ENCODE data around the gene SWI5.

The SWI5 gene

GRCh38 chr9:128280084-128280622, 4.1 kb downstream of the SWI5 start:
- no peak for DNase-seq

- DNase-seq = no peak
Measured at GRCh38 chr9:128282500-128282899, 6.4 kb downstream of the SWI5 start.

DNA sequence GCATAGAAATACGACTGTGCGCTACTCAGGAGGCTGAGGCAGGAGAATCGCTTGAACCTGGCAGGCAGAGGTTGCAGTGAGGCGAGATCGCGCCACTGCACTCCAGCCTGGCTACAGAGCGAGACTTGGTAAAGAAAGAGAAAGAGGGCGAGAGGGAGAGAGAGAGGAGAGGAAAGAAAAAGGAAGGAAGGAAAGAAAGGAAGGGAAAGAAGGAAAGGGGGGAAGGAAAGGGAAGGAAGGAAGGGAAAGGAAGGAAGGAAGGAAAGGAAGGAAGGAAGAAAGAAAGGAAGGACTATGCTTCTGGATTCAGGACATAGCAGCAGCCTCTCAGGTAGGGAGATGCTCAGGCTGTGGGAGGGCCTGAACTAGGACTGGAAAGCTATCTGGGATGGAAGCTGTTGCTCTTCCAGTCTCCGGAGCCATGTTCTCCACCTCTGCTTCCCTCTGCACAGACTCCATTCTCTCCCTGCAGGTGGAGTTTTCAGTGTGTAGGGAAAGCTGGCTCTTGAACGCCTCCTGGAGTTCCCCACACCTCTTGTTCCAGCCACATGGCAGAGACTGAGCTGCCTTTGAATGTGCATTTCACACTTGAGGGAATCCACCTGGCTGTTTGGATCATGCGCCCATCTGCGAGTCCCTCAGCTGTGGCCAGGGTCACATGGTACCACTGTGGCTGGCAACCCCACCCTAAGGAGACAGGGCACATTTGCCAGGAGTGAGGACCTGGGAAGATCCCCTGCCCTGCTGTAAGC, 9.1 kb downstream of the SWI5 start:
- no peak for DNase-seq

DNA sequence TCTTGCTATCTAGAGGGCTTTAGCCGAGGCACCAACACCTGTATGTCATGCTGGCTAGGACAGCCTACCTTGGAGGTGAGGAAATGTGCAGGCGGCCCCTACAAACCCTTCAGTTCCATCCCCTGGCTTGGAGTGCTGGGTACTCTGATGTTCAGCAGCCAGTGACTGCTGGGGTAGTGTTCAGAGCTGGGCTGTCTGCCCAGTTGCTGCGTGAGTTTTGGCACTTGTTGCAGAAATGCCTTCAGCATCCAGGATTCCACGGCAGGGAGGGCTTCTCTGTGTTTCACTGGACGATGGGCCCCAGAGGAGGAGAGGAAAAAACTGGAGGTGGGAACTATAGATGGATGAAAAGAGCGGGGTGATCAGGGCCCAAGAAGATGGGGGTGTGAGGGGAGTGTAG, 10.4 kb downstream of the SWI5 start:
- no peak for DNase-seq

GRCh38 chr9:128288273-128289004, 12.4 kb downstream of the SWI5 start:
- DNase-seq = no peak

DNA sequence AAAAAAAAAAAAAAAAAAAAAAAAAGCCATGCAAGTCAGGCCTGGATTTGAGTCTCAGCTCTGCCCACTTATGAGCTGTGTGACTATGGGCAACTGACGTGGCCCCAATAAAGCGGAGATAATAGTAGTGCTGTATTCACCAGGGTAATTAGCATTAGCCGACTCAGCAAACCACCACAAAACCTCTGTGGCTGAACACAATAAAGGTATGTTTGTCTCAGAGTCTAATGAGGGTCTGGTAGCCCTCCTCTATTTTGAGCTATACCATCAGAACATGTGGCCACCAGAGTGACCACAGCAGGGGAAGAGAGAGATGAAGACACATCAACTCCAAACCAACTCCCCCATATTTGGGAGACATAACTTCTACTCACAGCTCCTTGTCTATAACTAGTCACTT, 15.9 kb downstream of the SWI5 start:
- DNase-seq = no peak

- no peak for DNase-seq
Measured at GRCh38 chr9:128293091-128293490, 17.0 kb downstream of the SWI5 start.

DNA sequence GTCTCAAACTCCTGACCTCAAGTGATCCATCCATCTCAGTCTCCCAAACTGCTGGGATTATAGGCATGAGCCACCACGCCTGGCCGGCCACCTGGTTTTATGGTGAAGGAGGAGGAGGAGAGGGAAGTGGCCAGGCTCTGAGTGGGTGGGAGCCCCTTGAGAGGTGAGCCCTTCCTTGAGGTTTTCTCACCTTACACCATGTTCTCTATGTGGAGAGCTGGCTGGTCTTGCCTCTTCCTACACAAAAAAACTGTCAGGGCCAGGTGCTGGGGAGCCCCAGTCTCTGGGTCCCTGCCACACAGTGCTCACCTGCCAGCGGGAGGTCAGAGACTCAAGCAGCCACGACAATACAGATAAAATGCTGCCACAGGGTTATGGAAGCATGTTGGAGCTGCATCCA, 18.1 kb downstream of the SWI5 start:
- no peak for DNase-seq

DNA sequence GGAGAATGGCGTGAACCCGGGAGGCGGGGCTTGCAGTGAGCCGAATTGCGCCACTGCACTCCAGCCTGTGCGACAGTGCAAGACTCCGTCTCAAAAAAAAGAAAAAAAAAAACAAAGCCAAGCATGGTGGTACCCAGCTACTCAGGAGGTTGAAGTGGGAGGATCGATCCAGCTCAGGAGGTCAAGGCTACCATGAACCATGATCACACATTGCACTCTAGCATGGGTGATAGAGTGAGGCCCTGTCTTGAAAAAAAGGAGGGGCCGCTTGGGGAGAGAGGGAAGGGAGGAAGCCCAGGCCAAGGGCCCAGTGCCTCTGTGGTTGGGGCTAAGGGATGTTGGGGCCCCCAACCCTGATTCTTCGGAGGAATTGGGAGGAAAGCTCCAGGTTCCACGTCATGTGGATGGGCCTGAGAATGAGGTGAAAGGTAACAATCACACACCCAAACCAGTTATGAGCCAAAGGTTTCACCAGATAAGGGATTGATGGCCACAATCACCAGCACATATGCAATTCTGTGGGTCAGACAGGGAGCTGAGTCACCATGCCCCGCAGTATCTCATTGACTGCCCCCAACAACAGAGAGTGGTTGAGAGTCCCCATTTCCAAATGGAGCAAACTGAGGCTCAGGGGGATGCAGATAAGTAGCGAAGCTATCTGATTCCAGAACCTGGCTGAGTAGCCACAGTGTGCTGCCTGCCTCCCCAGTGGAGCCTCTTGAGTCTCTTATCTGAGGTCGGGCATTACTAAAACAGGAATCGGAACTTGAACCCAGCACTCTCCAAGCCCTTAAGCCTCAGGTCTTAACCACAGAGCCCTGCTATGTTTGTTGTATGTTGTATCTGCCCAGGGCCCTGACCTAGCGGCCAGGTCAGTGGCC, 20.5 kb downstream of the SWI5 start:
- no peak for DNase-seq

DNA sequence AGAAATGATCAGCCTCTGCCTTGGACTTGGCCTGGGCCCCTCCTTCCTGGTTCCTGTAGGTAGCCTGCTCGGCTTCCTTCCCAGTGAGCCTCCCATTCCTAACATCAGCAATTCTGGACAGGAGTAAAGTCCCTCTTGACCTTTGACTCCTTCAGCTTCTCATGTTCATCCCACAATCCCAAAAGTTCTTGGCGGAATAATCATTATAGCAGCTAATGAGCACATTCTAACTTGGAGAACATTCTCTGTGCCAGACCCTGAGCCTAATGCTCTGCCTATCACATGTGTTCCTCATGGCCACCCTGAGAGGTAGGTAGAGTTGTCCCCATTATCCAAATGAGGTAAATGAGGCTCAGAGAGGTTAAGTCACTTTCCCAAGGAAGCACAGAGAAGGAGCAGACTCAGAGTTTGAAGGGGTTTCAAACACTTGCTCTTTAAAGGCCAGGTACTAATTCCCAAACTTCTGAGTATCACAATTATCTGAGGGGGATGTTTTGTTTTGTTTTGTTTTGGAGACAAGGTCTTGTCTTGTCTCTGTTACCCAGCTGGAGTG, 21.2 kb downstream of the SWI5 start:
- no peak for DNase-seq

DNA sequence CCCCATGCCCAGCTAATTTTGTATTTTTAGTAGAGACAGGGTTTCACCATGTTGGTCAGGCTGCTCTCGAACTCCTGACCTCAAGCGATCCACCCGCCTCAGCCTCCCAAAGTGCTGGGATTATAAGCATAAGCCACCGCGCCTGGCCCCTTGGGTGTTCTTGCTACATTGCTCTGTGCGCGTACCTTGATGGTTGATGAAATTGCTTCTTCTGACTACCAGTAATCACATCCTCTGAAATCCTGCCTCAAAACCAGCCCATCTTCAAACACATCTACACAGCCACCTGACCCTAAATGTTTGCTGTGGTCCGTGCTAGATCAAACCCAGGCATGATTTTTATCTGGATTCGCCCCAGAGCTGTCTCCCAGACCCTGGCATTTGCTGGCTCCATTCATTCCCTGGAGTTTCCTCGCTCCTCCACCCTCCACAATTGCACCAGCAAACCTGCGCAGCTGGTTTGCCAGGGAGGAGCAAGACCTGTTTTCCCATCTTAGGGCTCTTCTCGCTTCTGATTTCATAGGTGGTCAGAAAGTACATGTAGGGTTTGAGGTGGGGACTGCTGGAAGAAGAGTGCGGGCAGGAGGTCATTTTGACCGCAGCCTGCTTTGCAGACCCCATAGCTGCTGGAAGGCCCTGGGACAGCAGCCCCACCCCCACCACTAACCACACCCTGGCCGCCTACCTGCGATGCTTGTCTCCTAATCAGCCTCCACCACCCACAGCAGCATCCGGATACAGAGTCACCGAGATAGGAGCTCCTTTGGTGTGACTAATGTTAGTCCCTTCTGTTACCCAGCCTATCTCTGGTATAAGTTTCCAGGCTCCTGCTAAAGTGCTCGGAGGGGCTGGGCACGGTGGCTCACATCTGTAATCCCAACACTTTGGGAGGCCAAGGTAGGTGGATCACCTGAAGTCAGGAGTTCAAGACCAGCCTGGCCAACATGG, 22.7 kb downstream of the SWI5 start:
- DNase-seq = no peak

DNA sequence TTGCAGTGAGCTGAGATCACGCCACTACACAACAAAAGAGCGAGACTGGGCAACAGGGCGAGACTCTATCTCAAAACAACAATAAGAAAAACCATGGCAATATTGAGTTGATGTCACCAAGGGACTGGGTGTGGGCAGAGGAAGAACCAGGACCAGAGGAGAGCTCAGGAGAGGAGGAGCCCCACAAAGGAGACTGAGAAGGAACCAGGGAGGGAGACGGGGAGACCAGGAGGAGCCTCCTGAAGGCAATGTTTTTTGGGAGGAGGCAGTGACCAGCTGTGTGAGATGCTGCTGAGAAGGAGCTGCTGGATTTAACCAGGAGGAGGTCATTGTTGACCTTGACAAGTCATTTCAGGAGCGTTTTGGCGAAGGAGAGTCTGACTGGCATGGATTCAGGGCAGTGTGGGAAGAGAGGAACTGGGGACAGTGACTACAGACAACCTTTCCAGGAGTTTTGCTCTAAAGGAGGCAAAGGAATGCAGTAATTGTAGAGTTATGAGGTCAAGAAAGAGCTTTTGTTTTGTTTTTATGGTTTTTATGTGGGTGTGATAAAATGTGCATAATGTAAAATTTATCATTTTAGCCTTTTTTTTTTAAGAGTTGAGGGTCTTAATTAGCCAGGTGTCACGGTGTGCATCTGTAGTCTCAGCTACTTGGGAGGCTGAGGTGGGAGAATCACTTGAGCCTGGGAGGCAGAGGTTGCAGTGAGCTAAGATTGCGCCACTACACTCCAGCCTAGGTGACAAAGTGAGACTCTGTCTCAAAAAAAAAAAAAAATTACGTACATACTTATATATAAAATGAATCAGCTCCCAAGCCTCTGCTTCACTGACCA, 28.3 kb downstream of the SWI5 start:
- no peak for DNase-seq

- no peak for DNase-seq
Measured at GRCh38 chr9:128304971-128305288, 28.9 kb downstream of the SWI5 start.

DNA sequence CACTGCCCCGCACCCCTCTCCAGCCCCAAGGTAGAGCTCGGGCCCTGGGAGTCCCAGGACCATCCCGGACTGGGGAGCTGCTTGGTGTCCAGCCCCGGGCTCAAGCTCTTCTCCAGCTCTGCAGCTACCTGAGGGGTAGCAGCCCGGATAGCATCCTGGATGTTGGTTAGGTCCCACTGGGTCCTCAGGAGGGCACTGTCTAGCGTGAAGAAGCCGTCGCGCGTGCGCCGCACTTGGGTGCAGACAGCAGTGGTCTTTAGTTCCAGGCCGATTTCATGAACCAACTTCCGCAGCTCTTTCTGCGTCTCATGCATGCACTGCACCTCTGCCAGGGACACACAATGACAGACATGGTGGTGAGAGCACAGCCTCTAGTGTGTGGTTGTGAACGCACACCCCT, 33.5 kb downstream of the SWI5 start:
- no peak for DNase-seq

GRCh38 chr9:128310461-128310860, 34.4 kb downstream of the SWI5 start:
- DNase-seq = no peak

- no peak for DNase-seq
Measured at GRCh38 chr9:128314697-128315096, 38.6 kb downstream of the SWI5 start.

DNA sequence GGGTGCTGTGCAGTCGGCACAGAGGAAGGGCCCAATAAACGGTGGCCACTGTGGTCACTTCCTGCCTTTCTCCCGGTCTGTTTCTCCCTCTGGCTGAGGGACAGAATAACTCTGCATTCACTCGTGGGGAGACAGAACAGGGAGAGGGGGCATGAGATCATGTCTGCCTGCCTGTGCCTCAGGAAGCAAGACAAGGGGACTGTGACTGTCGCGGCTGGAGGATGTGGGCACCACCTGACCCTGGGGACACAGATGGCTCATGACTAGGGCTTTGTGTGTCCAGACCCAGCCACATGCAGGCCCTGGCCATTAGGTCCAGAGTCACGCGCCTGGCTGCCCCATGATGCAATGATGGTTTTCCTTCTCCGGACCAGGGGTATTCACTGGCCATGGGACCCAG, 40.3 kb downstream of the SWI5 start:
- no peak for DNase-seq

GRCh38 chr9:128317629-128318028, 41.6 kb downstream of the SWI5 start:
- no peak for DNase-seq

GRCh38 chr9:128321343-128321742, 45.3 kb downstream of the SWI5 start:
- no peak for DNase-seq

GRCh38 chr9:128321879-128322403, 45.9 kb downstream of the SWI5 start:
- DNase-seq = no peak

Measured in activated CD4-positive, CD25-positive, alpha-beta regulatory T cell treated with anti-CD3 and anti-CD28 coated beads, Interleukin-2, amount 50 U/mL, for 72 hours (primary cell).